ENCODE data around the gene IRX6. TPM values are rescaled to one million over a fixed set of nuclear protein-coding genes. Genes with fewer than 3 reads are reported as not detected.

The IRX6 gene
- total RNA-seq, 1 experiment from 2014 or later = not detected

- DNase-seq (ENCODE audit: low read depth) = no peak
These were observed 479 bp downstream of the IRX6 start for GRCh38 chr16:55324285-55325079.

- no peak for DNase-seq (ENCODE audit: low read depth)
These were observed 1.1 kb downstream of the IRX6 start for GRCh38 chr16:55325080-55325447.

GRCh38 chr16:55325458-55326109 is 1.6 kb downstream of the IRX6 start:
- no peak for DNase-seq (ENCODE audit: low read depth)

GRCh38 chr16:55326261-55327092 is 2.5 kb downstream of the IRX6 start:
- DNase-seq (ENCODE audit: low read depth) = no peak

GRCh38 chr16:55328611-55329569 is 4.9 kb downstream of the IRX6 start:
- no peak for DNase-seq (ENCODE audit: low read depth)

- no peak for DNase-seq (ENCODE audit: low read depth)
These were observed 5.9 kb downstream of the IRX6 start for GRCh38 chr16:55329791-55330428.

- no peak for DNase-seq (ENCODE audit: low read depth)
These were observed 7.0 kb downstream of the IRX6 start for GRCh38 chr16:55330781-55331647.

- no peak for DNase-seq (ENCODE audit: low read depth)
These were observed 7.7 kb downstream of the IRX6 start for GRCh38 chr16:55331648-55332185.

- DNase-seq (ENCODE audit: low read depth) = no peak
These were observed 9.7 kb downstream of the IRX6 start for GRCh38 chr16:55333684-55334083.

- DNase-seq (ENCODE audit: low read depth) = no peak
These were observed 14.6 kb downstream of the IRX6 start for GRCh38 chr16:55338646-55339045.

GRCh38 chr16:55340445-55340844 is 16.4 kb downstream of the IRX6 start:
- DNase-seq (ENCODE audit: low read depth) = no peak

- DNase-seq (ENCODE audit: low read depth) = no peak
These were observed 17.7 kb downstream of the IRX6 start for GRCh38 chr16:55341681-55342080.

GRCh38 chr16:55346475-55346874 is 22.5 kb downstream of the IRX6 start:
- no peak for DNase-seq (ENCODE audit: low read depth)

GRCh38 chr16:55349867-55350266 is 25.9 kb downstream of the IRX6 start:
- peak; percentile 29 for DNase-seq (ENCODE audit: low read depth)

GRCh38 chr16:55350984-55351383 is 27.0 kb downstream of the IRX6 start:
- no peak for DNase-seq (ENCODE audit: low read depth)

- DNase-seq (ENCODE audit: low read depth) = no peak
These were observed 27.9 kb downstream of the IRX6 start for GRCh38 chr16:55351936-55352335.

- DNase-seq (ENCODE audit: low read depth) = no peak
These were observed 33.2 kb downstream of the IRX6 start for GRCh38 chr16:55357241-55357640.

- DNase-seq (ENCODE audit: low read depth) = no peak
These were observed 35.9 kb downstream of the IRX6 start for GRCh38 chr16:55359946-55360345.

GRCh38 chr16:55364811-55365210 is 40.8 kb downstream of the IRX6 start:
- DNase-seq (ENCODE audit: low read depth) = no peak
